Fibroblast of skin of left biceps (primary cell): ENCODE measurements around the gene PDILT.

ENCODE experiments used
- DNase-seq, 2 experiments: peaks; one replicate each; pipeline ENCODE4 v3.0.0-alpha.2; 2013; ENCODE audit warnings: low read depth in 2 of 2

The PDILT gene

DNA sequence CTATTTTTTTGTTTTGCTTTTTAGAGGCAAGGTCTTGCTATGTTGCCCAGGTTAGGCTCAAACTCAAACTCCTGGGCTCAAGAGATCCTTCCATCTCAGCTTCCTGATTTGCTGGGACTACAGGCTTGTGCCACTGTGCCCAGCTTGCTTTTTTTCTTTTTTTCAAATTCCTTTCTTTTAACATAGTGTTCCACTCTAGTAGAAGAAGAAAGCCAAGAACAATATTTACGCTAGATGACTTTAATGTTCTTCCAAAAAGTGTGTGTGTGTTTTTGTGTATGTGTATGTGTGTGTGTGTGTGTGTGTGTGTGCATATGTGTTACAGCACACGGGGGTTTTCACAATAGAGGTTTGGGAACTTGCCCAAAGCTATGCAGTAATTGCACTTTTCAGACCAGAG, 41.3 kb downstream of the PDILT start:
- DNase-seq, result no peak

DNA sequence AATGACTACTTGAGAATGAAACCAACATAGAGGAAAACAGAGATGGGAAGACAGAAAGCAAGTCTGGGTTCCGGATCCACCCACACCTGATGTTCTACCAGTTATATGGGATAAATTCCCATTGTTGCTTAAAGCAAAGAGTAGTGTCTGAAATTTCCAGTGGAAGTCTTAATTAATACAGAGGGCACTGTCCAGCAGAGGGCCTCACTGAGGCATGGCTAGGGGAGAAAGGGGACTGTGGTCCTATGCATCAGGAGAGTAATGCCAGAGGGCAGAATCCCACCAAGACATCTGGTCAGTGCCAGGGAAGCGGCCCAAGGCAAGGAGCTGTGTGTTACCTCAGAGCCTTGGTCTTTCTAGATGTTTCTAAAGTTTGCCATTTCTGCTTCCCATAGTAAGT, 44.5 kb downstream of the PDILT start:
- no peak for DNase-seq

DNA sequence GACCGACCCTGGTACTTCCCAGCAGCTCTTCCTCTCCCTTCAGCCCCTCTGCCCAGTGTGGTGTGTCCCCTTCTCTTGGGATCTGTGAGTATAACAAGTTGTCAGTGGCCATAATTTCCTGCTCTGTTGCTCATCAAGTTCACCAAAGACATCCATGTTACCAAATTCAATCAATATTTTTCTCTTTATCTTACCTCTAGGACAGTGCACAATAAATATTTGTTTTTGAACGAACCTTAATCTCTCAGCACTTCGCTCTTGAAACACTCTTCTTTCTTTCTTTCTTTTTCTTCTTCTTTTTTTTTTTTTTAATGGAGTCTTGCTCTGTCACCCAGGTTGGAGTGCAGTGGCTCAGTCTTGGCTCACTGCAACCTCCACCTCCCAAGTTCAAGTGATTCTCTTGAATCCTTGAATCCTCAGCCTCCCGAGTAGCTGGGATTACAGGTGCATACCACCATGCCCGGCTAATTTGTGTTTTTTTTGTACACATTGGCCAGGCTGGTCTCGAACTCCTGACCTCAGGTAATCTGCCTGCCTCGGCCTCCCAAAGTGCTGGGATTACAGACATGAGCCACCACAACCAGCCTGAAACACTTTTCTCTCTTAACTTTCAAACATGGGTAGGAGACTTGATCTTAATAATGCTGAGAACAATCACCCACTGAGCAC, 49.3 kb downstream of the PDILT start:
- no peak for DNase-seq

DNA sequence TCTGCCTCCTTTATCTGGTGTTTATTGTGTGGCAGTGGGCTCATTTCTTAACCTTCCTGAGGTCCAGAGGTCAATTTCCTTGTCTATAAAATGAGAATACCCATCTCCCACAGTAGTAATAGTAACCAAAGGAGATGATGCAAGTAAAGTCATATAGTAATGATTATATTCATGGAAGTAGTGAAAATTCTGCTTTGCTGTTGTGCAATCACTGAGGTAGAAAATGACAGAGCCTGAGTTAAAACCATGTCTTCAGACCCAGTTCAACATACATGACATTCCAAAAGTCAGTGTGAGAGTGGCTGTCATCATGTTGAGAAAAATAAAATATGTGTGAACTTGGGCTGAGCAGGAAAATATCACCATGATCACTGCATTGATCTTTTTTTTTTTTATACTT, 51.2 kb downstream of the PDILT start:
- no peak for DNase-seq

DNA sequence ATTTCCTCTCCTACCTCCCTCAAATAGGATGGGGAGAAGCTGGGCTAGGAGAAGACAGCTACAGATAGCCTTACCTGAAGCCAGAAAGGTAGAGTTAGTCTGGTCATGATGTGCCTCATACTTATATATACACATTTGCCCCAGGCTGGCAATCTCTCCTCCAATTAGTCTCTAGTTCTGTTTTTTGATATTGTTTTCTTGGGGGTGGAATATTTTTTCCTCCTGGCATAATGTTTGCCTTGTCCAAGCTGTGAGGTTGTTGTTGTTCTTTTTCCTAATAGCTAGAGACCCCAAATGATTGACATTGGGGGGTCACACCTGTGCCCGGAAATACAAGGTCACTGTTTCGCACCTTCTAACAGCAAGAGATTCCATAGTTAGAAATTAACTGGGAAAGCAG, 51.9 kb downstream of the PDILT start, which contains the start of gene UMOD:
TSS of gene UMOD (minus strand) at position 101 of the 400 bp plus-strand sequence. CDS start 1,978 bp downstream, outside the sequence.
- no peak for DNase-seq

DNA sequence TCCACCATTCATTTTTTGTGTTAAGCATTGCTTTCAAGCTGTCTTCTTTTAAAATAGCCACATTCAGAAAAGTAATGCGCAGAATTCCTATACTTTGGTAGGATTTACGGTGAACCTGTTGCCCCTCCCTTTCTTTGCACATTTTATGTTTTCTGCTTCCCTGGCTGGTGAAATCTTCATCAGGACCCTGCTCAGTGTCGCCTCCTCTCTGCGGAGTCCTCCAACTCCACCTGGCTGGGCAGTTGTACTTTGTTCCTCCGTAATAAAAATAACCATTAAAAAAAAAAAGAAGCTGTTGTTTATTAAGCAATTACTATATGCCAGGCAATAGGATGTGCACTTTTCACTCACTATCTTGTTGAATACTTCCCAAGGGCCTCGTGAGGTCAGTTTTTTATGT, 54.9 kb downstream of the PDILT start:
- DNase-seq, result no peak

DNA sequence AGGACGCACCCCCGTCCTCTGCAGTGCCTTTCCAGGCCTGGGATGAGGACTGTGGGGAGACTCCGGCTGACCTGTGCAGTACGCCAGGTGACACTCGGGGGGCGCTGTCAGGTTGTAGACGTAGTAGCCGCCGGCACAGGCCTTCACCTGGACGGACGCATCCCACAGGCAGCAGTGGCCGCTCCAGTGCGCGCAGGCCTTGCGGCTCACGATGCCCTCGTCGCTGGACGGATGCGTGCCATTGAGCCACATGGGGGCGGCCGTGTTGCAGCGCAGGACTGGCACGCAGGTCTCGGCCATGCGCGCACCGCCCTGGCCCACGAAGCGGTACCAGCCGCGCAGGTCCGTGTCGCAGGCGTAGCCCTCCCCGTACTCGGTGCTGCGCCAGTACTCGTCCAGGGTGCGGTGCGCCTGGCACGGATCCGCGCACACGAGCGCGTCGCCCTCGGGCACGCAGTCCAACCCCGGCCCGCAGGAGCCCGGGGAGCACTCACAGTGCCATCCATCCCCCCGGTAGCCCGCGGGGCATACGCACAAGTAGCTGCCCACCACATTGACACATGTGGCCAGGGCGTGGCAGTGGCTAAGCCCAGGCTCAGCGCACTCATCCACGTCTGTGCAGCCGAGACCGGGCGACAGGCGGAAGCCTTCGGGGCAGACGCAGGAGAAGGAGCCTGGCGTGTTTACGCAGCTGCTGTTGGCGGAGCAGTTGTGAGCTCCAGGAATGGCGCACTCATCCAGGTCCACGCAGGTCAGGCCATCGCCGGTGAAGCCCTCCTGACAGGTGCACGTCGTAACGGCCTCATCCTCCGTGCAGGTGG, 56.0 kb downstream of the PDILT start:
- DNase-seq, result no peak

DNA sequence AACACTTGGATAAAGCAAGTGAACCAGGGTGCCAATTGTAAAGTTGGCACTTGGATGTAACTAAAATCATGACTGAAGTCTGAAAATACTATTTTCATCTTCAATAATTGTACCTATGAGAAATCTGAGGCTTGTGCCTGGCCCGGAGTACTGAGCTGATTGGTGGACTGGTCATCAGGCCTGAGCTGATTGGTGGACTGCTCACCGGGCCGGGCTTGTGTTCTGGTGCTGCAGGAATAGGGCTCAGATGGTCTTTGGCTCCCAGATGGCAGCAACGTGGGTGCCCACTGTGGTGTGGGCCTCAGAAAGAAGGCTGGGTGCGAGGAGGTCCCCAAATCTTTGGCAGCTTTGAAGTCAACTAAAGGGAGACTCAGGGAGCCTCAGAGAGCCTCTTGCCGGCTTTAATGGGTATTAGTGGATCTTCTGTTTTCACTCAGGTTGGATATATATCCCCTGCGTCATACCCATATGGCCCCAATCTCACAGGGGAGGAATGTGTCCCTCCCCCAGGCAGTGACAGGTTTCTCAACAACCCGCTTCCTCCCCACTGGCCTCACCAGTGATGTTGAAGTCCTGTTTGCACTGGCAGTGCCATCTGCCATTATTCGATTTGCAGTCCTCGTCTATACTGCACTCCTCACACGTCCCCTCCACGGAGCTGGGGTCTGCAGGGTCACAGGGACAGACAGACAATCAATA, 56.7 kb downstream of the PDILT start:
- no peak for DNase-seq

DNA sequence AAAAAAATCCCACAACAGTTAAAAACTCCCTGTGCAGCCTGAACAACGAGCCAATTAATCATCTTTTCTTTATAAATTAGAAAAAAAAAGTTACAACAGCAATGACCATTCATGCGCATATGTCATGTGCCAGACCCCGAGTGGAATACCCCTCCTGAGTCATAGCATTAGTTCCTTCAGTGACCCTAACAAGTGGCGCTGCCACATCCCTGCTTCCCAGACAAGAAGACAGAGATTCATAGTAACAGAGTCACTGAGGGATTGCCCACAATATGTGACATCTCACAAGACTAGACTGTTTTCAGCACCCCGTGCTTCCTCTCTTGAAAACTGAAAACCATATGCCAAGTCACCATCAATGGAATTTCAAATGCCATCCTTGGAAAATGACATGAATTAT, 59.9 kb downstream of the PDILT start:
- no peak for DNase-seq

DNA sequence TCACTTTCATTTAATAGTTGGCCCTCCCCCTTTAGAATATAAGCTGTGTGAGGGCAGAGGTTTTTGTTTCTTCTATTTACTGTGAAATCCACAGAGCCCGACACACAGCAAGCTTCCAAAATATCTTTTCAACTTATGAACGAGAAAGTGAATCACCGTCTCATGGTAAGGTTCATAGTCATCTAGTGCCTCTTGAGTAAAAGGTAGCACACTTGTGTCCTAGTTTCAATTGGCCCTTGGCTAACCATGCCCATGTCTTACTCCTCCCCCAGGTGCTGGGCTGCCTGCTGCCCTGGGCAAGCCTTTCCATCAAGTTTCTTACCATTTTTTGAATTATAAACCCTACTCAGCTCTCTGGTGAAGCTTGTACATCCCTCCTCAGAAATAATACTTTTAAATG, 64.8 kb downstream of the PDILT start:
- DNase-seq, result no peak

DNA sequence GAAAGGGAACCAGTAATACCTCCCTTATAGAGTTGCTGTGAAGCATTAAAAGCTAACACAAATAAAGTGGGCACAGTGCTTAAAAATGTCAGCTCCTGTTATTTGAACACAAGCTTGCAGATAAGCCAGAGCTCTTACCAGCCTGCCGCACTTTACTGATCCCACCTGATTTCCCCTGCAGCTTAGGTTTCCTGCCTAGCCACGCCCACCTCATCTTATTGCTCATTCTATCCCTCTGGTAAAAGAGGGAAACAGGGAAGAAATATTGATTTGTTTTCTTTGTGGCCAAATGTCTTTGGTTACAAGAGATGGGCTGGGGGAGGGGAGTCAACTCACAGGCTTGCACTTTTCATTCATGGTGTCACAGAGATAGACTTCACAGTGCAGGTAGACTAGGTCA, 67.6 kb downstream of the PDILT start:
- DNase-seq, result no peak

DNA sequence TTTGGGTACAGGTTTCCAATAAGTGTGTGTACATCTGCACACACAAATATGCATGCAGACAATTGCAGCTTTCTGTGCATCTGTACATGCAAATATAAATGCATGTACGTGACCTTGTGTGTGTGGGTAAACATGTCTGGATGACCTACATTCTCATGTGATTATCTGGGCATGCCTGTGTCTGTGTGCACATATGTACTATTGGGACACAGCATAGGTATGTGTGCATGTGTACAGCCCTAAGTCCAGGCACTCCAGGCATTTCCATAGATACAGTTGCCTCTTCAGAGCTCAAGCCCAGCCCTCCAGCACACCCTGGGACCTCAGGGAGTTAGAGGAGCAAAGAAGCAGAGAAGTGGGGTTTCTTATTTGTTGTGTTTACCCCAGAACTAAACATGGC, 70.1 kb downstream of the PDILT start:
- no peak for DNase-seq

DNA sequence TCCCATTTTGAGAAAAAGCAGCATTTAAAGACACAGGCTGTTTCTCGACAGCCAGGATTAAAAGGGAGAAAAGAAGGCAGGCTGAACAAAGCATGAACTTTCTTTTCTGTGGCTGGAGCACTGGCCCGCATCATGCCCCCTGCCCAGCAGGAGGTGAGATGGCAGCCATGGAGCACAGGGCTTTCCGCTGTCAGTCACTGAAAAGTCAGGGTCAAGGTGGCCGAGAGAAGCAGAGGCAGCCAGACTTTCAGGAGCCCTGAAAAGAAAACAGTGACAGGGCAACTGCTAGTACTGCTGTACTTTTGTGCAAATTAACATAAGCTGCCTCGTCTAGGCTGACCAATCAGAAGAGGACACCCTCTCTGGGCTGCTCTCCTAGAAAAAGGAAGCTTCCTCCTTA, 71.4 kb downstream of the PDILT start:
- no peak for DNase-seq

DNA sequence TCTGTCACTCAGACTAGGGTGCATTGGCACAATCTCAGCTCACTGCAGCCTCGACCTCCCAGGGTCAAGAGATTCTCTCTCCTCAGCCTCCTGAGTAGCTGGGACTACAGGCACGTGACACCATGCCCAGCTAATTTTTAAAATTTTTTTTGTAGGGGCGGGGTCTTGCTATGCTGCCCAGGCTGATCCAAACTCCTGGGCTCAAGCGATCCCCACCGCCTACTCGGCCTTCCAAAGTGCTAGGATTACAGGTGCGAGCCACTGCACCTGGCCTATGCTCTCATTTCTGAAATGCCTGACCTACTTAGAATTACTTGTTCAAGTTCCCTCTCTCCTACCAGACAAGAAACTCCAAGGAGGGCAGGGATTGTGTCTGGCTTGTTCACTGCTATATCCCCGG, 72.1 kb downstream of the PDILT start:
- no peak for DNase-seq

DNA sequence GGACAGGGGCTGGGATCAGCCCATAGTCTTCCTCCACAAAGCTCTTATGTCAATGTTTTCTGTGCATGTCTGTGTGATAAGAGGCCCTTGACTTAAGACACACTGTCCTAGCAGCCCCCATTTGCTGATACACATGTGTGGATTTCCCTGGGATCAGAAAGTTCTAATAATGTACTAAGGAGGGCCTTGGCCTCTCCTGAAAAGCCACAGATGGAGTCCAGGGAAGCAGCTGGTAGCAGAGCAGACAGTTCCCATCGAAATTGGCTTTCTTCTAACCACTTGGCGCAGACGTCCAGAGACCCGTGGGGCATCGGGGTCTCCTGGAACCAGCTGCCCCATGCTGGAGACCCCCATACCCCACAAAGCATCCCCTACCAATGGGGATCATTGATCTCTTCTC, 72.9 kb downstream of the PDILT start:
- no peak for DNase-seq

DNA sequence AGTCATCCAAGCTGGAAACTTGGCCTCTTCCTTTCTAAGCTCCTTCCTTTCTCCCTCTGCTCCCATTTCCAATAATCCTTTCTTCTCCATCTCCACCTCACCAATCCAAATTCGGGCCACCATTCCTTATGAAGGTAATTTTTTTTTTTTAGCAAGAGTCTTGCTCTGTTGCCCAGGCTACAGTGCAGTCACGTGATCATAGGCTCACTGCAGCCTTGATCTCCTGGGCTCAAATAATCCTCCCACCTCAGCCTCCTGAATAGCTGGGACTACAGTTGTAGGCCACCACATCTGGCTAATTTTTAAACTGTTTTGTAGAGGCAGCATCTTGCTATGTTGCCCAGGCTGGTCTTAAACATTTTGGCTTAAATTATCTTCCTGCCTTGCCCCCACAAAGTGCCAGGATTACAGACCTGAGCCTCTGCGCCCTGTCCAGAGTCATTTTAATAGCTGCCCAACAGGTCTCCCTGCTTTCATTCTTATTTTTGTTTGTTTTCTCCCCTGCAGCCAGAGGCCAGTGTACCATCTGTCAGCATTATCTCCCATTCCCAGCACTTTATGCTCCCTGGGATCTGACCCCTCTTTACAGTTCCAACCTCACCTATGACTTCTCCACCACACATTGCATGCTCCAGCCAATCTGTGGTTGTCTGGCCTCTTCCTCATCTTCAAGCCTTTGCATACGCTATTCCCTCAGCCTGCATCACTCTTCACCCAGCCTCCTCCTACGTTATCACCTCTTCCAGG, 75.0 kb downstream of the PDILT start:
- DNase-seq, result no peak

DNA sequence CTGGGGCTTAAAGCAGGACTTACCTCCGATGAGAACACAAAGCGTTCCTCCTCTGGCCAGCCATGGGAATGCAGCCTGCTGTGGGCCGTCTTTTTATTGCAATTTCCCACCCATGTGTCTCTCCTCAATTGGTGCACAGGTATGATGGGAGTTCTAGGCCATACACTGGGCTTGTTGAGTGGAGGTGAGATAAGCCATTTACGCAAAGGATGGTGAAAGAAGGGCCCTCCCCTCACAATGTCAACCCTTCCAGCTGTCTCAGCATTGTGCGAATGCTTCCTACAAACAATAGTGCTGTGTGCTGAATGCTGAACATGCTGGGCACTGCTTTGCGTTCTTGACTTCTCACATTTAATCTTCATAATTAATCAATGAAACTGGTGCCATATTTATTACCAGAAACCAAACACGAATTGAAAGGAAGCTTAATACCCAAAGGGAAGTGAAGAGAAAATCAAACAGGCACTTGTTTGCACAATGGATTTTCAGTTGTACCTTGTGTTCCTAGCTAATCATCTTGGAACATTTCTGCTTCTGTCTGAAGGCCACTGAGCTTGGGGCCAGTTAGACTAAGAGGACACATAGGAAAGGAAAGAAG, 77.0 kb downstream of the PDILT start, which contains the start of gene GP2:
TSS of gene GP2 (minus strand) at position 70 of the 598 bp plus-strand sequence. CDS start 1,082 bp downstream, outside the sequence.
- DNase-seq, result no peak

DNA sequence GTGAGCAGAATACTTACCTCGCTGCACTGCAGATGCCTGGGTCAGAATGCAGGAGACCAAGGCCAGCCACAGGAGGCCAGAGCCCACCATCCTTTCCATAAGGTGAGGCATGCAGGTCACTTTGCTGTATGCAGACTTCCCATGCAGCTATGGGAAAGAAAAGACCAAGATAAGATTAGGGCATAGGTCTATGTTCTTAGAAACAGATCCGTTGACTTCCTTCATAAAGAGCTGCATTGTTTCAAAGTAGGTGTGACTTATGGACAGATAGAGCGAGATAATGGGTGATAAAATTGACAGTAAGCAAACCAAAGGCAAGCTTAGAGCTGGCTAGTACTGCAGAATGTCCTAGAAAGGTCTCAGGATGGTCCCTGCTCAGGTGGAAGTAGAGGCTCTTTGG, 78.2 kb downstream of the PDILT start:
- DNase-seq, result no peak

DNA sequence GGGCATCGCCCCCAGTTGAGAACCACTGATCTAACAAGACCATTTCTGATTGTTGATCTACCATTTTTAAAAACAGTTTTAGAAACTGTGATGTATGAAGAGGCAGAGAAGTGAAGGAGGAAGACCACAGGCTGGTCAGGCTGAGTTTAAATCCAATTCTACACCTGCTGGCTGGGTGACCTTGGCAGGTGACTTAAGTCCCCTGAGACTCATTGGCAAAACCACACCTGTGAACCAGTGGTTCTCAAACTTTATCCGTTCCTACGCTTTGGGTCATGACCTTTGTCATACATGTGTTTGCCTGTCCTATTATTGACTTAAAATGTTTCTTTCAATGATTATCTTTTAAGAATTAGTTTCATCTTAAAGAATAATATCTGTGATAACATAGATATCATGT, 79.5 kb downstream of the PDILT start:
- no peak for DNase-seq

DNA sequence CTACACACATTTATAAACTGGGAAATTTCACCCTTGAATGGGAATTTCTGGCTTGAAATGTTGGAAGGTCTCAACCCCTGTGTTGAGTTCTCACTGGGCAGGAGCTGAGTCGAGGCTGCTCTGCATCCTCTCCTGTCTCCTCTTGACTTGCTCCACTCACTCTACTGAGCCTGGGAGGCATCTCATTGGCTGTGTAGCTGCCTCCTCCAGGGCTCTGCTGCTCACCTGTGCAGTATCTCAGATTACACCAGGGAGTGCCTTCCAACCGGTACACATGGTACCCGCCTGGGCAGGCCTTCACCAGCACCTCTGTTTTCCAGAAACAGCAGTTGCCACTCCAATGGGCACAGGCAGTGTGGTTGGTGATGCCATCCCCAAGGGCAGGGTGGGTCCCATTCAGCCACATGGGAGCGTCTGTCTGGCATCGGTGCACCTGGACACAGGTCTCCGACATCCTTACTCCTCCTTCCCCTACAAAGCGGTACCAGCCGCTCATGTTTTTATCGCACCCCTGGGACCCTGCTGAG, 80.9 kb downstream of the PDILT start:
- no peak for DNase-seq

DNA sequence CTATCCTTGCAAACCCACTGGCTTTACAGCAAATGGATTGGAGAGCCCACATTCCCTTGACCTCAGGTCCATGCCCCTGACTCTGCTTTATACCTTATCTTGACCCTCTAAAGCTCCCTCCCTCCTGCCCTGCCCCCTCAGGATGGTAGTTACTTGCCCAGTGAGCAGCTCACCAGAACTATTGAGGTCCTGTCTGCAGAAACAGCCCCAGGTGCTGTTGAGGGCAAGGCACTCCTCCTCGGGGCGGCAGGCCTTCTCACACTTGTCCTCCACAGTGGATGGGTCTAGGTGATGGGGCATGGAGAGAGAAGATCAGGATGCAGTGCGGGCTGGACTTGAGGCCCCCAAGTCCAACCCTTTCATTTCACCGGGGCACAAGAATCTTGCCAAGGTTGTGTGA, 81.8 kb downstream of the PDILT start:
- DNase-seq, result no peak
